ENCODE results near the gene VPS13D.

VPS13D gene

DNA sequence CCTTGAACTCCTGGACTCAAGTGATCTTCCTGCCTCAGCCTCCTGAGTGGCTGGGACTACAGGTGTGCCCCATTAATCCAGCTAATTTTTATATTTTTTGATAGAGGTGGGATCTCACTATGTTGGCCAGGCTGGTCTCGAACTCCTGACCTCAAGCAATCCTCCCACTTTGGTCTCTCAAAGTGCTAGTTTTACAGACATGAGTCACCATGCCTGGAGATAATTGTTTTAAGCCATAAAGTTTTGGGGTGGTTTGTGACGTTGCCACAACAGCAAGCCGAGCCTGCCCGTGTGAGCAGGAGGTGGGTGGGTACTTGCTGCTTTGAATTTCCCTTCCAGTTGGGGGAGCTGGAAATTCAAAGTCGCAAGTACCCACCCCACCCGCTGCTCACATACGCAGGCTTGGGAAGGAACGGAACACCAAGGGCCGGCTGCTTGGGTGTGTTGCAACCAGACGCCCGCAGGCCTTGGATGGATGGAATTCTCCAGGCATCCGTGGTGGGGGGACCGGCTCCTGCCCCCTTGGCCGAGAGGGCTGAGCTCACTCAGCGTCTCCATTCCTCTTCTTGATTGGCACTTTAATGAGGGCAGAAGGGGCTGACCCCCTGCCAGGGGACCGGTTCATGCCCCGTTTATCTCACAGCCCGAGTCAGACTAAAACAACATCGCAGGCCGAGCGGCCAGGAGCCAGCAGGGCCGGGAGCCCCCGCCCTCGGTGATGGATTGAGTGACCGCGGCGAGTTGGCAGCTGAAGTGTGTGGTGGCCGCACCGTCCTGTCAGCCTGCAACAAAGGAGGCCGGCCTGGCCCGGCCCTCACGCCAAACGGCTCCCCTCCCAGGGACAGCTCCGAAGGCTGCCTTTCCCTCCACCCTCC lies 310.1 kb downstream of the VPS13D start:
- no peaks in the 10 kb centered on the region for H3K79me2 ChIP-seq (ENCODE audit: insufficient read depth, low read length)
- no peaks in the 10 kb centered on the region for H4K20me1 ChIP-seq (ENCODE audit: insufficient read depth, low read length)
- no peak overlapping the region for H3K9ac ChIP-seq (ENCODE audit: low read length)
- no peaks in the 10 kb centered on the region; the same call in 1 of the 2 replicates for H3K9me3 ChIP-seq (ENCODE audit: low read length)
- no peak overlapping the region for H2AFZ ChIP-seq (ENCODE audit: low read length)
- H3K4me2 ChIP-seq (ENCODE audit: low read length) = no peak overlapping the region
- H3F3A ChIP-seq (ENCODE audit: insufficient read depth, low read length) = no peaks in the 10 kb centered on the region
- H3K27ac ChIP-seq (ENCODE audit: low read depth, low read length, poor library complexity, severe bottlenecking) = no peak overlapping the region
- TF ChIP-seq EZH2 (IDR thresholded peaks at IDR 0.05; ENCODE audit: borderline replicate concordance, low read length) = no peak
- TF ChIP-seq, protein P1, sequence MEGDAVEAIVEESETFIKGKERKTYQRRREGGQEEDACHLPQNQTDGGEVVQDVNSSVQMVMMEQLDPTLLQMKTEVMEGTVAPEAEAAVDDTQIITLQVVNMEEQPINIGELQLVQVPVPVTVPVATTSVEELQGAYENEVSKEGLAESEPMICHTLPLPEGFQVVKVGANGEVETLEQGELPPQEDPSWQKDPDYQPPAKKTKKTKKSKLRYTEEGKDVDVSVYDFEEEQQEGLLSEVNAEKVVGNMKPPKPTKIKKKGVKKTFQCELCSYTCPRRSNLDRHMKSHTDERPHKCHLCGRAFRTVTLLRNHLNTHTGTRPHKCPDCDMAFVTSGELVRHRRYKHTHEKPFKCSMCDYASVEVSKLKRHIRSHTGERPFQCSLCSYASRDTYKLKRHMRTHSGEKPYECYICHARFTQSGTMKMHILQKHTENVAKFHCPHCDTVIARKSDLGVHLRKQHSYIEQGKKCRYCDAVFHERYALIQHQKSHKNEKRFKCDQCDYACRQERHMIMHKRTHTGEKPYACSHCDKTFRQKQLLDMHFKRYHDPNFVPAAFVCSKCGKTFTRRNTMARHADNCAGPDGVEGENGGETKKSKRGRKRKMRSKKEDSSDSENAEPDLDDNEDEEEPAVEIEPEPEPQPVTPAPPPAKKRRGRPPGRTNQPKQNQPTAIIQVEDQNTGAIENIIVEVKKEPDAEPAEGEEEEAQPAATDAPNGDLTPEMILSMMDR (IDR thresholded peaks at IDR 0.05; ENCODE audit: low read length) = no peak
- H3K36me3 ChIP-seq (ENCODE audit: insufficient read depth, low read length) = no peaks in the 10 kb centered on the region
- H3K27me3 ChIP-seq (ENCODE audit: insufficient read depth, low read length) = no peaks in the 10 kb centered on the region; the same call in 1 of the 2 replicates
- H3K4me1 ChIP-seq (ENCODE audit: insufficient read depth, low read length, severe bottlenecking) = no peaks in the 10 kb centered on the region
- H3K4me3 ChIP-seq (ENCODE audit: low read depth, low read length, poor library complexity, severe bottlenecking) = no peak overlapping the region
- H3K9me2 ChIP-seq (ENCODE audit: low read depth, low read length) = no peaks in the 10 kb centered on the region

GRCh38 chr1:12540580-12541273 lies 310.9 kb downstream of the VPS13D start:
- no peaks in the 10 kb centered on the region for H3K4me1 ChIP-seq (ENCODE audit: insufficient read depth, low read length, severe bottlenecking)
- no peaks in the 10 kb centered on the region for H3K79me2 ChIP-seq (ENCODE audit: insufficient read depth, low read length)
- no peak overlapping the region for H3K9ac ChIP-seq (ENCODE audit: low read length)
- no peaks in the 10 kb centered on the region for H3F3A ChIP-seq (ENCODE audit: insufficient read depth, low read length)
- no peak overlapping the region for H3K4me3 ChIP-seq (ENCODE audit: low read depth, low read length, poor library complexity, severe bottlenecking)
- no peaks in the 10 kb centered on the region for H3K36me3 ChIP-seq (ENCODE audit: insufficient read depth, low read length)
- no peak overlapping the region for H3K27ac ChIP-seq (ENCODE audit: low read depth, low read length, poor library complexity, severe bottlenecking)
- H4K20me1 ChIP-seq (ENCODE audit: insufficient read depth, low read length) = no peaks in the 10 kb centered on the region
- H2AFZ ChIP-seq (ENCODE audit: low read length) = no peak overlapping the region
- no peaks in the 10 kb centered on the region; the same call in 1 of the 2 replicates for H3K27me3 ChIP-seq (ENCODE audit: insufficient read depth, low read length)
- TF ChIP-seq, protein P1 (IDR thresholded peaks at IDR 0.05; ENCODE audit: low read length) = no peak
- TF ChIP-seq EZH2 (IDR thresholded peaks at IDR 0.05; ENCODE audit: borderline replicate concordance, low read length) = no peak
- H3K9me2 ChIP-seq (ENCODE audit: low read depth, low read length) = no peaks in the 10 kb centered on the region
- H3K9me3 ChIP-seq (ENCODE audit: low read length) = no peaks in the 10 kb centered on the region; the same call in 1 of the 2 replicates
- no peak overlapping the region for H3K4me2 ChIP-seq (ENCODE audit: low read length)

DNA sequence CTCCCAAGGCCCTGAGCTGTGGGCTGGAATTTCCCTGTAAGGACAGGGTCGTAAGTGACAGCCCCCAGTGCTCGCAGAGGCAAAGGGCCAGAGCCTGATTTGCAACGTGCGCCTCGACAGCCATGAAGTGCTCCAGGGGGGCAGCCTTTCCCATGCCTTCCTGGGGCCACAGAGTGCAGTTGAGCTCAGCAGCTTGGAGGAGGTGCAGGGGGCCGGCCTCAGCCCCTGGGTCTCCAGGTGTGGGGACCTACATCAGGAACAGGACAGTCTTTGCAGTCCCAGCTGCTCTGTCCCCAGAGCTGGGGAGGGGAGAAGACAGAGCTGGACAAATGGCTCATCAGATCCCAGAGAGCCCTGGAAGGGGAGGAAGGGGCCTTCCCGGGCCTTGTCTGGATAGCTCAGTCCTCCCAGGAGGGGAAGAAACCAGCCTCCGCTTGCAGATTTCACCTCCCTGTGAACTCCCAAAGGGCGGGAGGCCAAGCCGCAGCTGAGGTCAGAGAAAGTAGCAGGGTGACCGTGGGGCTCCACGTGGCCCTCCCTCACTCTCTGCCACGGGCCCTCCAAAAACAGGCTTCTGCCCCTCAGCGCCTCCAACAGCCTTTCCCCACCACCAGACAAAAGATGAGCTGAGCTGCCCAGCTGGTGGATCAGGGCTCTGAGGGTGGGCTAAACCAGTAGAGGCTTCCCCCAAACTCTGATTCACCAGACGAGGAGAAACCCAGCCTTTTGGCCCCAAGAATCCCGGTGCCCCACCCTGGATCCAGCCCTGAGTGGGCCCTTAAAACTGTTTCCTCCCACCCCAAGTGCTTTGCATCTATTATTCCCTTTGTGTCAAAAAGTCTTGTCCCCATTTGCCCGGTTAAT lies 311.7 kb downstream of the VPS13D start:
- Histone ChIP-seq H3K9ac (ENCODE audit: low read length) (no peak overlapping the region), H3K9me2 (ENCODE audit: low read depth, low read length) (no peaks in the 10 kb centered on the region), H3F3A (ENCODE audit: insufficient read depth, low read length) (no peaks in the 10 kb centered on the region), H2AFZ (ENCODE audit: low read length) (no peak overlapping the region), H3K4me2 (ENCODE audit: low read length) (no peak overlapping the region), H3K27me3 (ENCODE audit: insufficient read depth, low read length) (no peaks in the 10 kb centered on the region; the same call in 1 of the 2 replicates), H3K79me2 (ENCODE audit: insufficient read depth, low read length) (no peaks in the 10 kb centered on the region), H3K4me1 (ENCODE audit: insufficient read depth, low read length, severe bottlenecking) (no peaks in the 10 kb centered on the region), H3K36me3 (ENCODE audit: insufficient read depth, low read length) (no peaks in the 10 kb centered on the region), H3K9me3 (ENCODE audit: low read length) (no peaks in the 10 kb centered on the region), H3K27ac (ENCODE audit: low read depth, low read length, poor library complexity, severe bottlenecking) (no peak overlapping the region), H3K4me3 (ENCODE audit: low read depth, low read length, poor library complexity, severe bottlenecking) (no peak overlapping the region), H4K20me1 (ENCODE audit: insufficient read depth, low read length) (no peaks in the 10 kb centered on the region)
- TF ChIP-seq EZH2 (IDR thresholded peaks at IDR 0.05; ENCODE audit: borderline replicate concordance, low read length) = no peak
- TF ChIP-seq, protein P1 (IDR thresholded peaks at IDR 0.05; ENCODE audit: low read length) = no peak
